ENCODE results near the gene LAMC3.

The LAMC3 gene

DNA sequence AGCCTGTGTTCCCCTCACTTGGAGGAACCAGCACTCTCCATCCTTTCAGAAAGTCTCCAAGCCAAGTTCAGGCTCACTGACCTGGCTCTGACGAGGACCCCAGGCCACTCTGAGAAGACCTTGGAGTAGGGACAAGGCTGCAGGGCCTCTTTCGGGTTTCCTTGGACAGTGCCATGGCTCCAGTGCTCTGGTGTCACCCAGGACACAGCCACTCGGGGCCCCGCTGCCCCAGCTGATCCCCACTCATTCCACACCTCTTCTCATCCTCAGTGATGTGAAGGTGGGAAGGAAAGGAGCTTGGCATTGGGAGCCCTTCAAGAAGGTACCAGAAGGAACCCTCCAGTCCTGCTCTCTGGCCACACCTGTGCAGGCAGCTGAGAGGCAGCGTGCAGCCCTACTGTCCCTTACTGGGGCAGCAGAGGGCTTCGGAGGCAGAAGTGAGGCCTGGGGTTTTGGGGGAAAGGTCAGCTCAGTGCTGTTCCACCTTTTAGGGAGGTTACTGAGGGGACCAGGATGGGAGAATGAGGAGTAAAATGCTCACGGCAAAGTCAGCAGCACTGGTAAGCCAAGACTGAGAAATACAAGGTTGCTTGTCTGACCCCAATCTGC lies 111.8 kb downstream of the LAMC3 start:
- TF ChIP-seq, protein P1, sequence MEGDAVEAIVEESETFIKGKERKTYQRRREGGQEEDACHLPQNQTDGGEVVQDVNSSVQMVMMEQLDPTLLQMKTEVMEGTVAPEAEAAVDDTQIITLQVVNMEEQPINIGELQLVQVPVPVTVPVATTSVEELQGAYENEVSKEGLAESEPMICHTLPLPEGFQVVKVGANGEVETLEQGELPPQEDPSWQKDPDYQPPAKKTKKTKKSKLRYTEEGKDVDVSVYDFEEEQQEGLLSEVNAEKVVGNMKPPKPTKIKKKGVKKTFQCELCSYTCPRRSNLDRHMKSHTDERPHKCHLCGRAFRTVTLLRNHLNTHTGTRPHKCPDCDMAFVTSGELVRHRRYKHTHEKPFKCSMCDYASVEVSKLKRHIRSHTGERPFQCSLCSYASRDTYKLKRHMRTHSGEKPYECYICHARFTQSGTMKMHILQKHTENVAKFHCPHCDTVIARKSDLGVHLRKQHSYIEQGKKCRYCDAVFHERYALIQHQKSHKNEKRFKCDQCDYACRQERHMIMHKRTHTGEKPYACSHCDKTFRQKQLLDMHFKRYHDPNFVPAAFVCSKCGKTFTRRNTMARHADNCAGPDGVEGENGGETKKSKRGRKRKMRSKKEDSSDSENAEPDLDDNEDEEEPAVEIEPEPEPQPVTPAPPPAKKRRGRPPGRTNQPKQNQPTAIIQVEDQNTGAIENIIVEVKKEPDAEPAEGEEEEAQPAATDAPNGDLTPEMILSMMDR (IDR thresholded peaks at IDR 0.05; ENCODE audit: insufficient read depth, low read depth, low read length, missing control alignments), result no peak
- H3K4me3 ChIP-seq (ENCODE audit: low read length), result no peak overlapping the region
- DNase-seq (ENCODE audit: low read depth), result no peak

DNA sequence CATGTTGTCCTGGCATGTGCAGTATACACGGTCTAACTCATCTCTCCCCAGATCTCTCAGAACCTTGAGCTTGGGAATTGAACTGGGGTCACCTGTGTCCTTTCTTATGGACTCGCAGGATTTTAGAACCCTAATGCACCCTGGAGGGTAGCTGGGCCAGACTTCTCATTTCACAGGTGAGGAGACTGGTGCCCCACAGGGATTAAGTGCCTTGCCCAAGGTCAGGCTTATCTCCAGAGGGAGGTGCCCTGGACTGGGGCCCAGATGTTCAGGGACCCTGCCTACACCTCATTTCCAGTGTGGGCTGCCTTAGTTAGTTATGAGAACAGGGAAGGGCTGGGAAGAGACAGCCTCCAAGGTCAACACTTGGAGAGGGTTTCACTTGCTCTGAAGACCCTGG lies 112.4 kb downstream of the LAMC3 start:
- TF ChIP-seq, protein P1 (IDR thresholded peaks at IDR 0.05; ENCODE audit: insufficient read depth, low read depth, low read length, missing control alignments), result no peak
- no peak overlapping the region for H3K4me3 ChIP-seq (ENCODE audit: low read length)
- DNase-seq (ENCODE audit: low read depth), result no peak

DNA sequence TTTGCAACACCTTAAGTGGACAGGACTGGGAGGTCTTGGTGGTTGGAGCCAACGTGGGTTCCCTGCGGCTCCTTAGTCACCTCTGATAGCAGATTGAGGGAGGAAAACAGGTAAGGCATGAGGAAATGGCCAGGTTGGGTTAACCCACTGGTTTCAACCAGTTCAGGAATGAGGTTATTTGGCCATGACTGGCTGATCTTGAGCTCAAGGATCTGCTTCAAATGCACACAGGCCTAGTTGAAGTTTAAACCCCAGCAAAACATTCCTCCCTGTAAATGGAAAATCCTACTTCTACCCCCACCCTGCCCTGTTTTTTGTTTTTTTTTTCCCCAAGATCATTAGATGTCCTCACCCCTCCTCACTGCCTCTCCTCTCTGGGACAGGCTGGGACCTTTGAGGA lies 113.2 kb downstream of the LAMC3 start:
- DNase-seq (ENCODE audit: low read depth), result no peak
- no peak overlapping the region for H3K4me3 ChIP-seq (ENCODE audit: low read length)
- TF ChIP-seq, protein P1 (IDR thresholded peaks at IDR 0.05; ENCODE audit: insufficient read depth, low read depth, low read length, missing control alignments), result no peak

DNA sequence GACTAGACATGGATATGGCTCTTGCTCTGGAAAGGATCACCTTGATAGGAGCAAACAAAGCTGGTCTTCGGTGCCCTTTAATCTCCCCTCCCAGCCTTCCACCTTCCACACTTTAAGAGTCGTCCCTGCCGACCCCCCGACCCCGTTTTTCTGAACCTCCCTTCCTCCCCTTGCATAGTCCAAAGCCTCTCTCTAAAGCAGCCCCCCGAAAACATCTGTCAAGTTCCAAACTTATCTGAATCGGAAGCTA lies 116.0 kb downstream of the LAMC3 start:
- H3K4me3 ChIP-seq (ENCODE audit: low read length), result peak overlapping the region; percentile 92
- DNase-seq (ENCODE audit: low read depth), result no peak
- TF ChIP-seq, protein P1 (IDR thresholded peaks at IDR 0.05; ENCODE audit: insufficient read depth, low read depth, low read length, missing control alignments), result no peak

DNA sequence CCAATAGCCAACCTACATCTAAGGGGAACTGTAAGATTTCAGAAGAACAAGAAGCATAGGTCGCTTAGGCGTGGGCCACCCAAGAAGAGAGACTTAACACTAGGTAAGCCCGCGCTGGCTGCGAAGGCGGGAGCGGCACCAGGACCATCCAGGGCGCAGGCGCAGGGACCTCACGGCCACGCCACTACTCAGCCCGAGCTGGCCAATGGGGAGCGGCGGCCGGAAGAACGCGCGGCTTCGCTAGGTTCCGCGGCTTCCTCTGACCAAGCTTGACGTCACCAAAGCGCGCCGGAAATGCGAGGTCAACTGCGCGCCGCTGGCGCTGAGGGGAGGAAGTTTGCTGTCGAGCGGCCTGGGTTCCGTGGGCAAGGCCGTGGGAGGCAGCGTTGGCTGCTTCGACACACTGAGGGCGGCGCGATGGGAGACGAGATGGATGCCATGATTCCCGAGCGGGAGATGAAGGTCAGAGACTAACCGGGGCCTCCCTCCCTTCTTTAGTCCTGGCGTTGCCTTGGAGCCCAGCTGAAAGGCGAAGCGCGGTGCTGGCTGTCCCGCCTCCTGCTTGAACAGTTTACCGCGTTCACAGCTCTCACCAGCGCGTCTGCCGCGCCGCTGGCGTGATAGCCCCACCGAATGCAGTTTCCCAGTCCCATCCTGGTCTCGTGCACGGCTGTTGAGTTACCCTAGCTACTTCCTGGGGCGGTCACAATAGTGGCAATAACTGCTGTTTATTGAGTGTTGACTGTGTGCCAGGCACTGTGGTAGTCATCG lies 116.5 kb downstream of the LAMC3 start, which contains the start of gene NUP214:
Gene NUP214, plus strand, starts transcription at position 299 of the 771 bp plus-strand sequence. Its CDS starts 119 bp downstream, at position 418.
- H3K4me3 ChIP-seq (ENCODE audit: low read length), result peak within 1 kb of the TSS; percentile 92
- DNase-seq (ENCODE audit: low read depth), result peak; percentile 99
- TF ChIP-seq, protein P1 (IDR thresholded peaks at IDR 0.05; ENCODE audit: insufficient read depth, low read depth, low read length, missing control alignments), result no peak

DNA sequence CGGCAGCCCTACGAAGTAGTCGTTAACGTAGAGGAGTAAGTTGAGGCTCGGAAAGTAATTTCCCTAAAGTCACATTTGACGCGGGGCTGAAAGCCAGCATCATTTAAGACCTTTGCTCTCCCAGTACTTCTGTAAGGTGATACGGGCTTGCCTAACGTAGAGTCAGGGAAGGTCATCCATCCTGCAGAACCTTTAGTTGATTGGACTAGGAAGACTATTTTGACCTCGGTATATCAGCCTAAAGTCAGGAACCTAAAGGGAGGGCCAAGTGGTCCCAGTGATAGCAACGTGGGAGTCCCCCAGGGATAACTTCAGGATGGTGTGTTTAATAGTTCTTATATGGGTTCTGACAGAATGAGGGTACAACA lies 117.1 kb downstream of the LAMC3 start:
- peak overlapping the region; percentile 92 for H3K4me3 ChIP-seq (ENCODE audit: low read length)
- TF ChIP-seq, protein P1 (IDR thresholded peaks at IDR 0.05; ENCODE audit: insufficient read depth, low read depth, low read length, missing control alignments), result no peak
- DNase-seq (ENCODE audit: low read depth), result no peak

DNA sequence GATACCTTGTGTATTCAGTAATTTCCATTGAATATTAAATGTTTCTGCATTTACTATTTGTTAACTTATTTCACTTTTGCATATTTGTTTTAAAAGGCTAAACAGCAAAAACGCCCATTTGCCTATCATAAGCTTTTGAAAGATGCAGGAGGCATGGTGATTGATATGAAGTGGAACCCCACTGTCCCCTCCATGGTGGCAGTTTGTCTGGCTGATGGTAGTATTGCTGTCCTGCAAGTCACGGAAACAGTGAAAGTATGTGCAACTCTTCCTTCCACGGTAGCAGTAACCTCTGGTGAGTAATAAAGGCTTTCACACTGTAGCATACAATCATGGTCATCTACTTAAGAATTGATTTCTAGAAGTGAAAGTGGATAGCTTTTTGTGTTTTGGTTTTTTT lies 120.2 kb downstream of the LAMC3 start:
- no peak overlapping the region for H3K4me3 ChIP-seq (ENCODE audit: low read length)
- no peak for DNase-seq (ENCODE audit: low read depth)
- TF ChIP-seq, protein P1 (IDR thresholded peaks at IDR 0.05; ENCODE audit: insufficient read depth, low read depth, low read length, missing control alignments), result no peak

Measured in epithelial cell of esophagus (primary cell).